WTC11 (cell line): ENCODE results near the gene DFFB. TPM values are rescaled to one million over a fixed set of nuclear protein-coding genes. Genes with fewer than 3 reads are reported as not detected.

Experiments
- ATAC-seq: fragments of 200-7000 bp; cut with Tn5 transposase; 2 replicates; pipeline ENCODE4 v1.10.0; 2021; ENCODE audit warnings: mild to moderate bottlenecking, moderate library complexity
- CTCF ChIA-PET: fragments of 300-600 bp; sonication (Branson Sonifier 250); formaldehyde crosslinking; loops from one replicate; lab custom pipeline; 2021; ENCODE audit warnings: antibody characterized with exemption; lab: Charles Lee
- POLR2A ChIA-PET: fragments of 350-600 bp; sonication (Branson Sonifier 250); formaldehyde crosslinking; loops from one replicate; lab custom pipeline; 2021; ENCODE audit warnings: antibody characterized with exemption; lab: Charles Lee
- DNase-seq: peaks from one replicate; pipeline ENCODE4 v3.0.0; 2021; ENCODE audit warnings: low spot score
- H3K27ac Mint-ChIP-seq: 2 replicates; pipeline ENCODE4 v1.8.0; 2021; ENCODE audit warnings: mixed read lengths
- H3K27me3 Mint-ChIP-seq: 2 replicates; pipeline ENCODE4 v1.8.0; 2021; ENCODE audit warnings: low read depth, mild to moderate bottlenecking, moderate library complexity, mixed read lengths
- H3K36me3 Mint-ChIP-seq: 2 replicates; pipeline ENCODE4 v1.8.0; 2021; ENCODE audit warnings: mixed read lengths
- H3K4me1 Mint-ChIP-seq: 2 replicates; pipeline ENCODE4 v1.8.0; 2022; ENCODE audit warnings: mixed read lengths
- H3K4me3 Mint-ChIP-seq: 2 replicates; pipeline ENCODE4 v1.8.0; 2021; ENCODE audit warnings: mild to moderate bottlenecking, moderate library complexity, mixed read lengths
- H3K9me3 Mint-ChIP-seq: 2 replicates; pipeline ENCODE4 v1.8.0; 2021; ENCODE audit warnings: mixed read lengths
- ATF1 ChIP-seq: sonication (generic); formaldehyde crosslinking; IDR thresholded peaks from 2 replicates; pipeline ENCODE4 v1.8.1; 2023; ENCODE audit warnings: mild to moderate bottlenecking, moderate library complexity, missing genetic modification reagents
- CREB1 ChIP-seq: sonication (generic); formaldehyde crosslinking; IDR thresholded peaks from 2 replicates; pipeline ENCODE4 v1.8.0; 2023; ENCODE audit warnings: mild to moderate bottlenecking, missing genetic modification reagents
- CTCF ChIP-seq: fragments of 200-600 bp; IDR thresholded peaks from 2 replicates; pipeline ENCODE4 v1.8.0; 2022; ENCODE audit warnings: antibody characterized with exemption
- E2F1 ChIP-seq: sonication (generic); formaldehyde crosslinking; IDR thresholded peaks from 2 replicates; pipeline ENCODE4 v1.8.0; 2022; ENCODE audit warnings: mild to moderate bottlenecking, missing genetic modification reagents
- HMGA2 ChIP-seq: fragments of 250-450 bp; sonication (Bioruptor Pico); IDR thresholded peaks from 2 replicates; pipeline ENCODE4 v1.4.0; 2021; ENCODE audit warnings: mild to moderate bottlenecking, moderate library complexity
- PRRX2 ChIP-seq: fragments of 250-450 bp; sonication (Bioruptor Pico); IDR thresholded peaks from 2 replicates; pipeline ENCODE4 v1.8.0; 2021; ENCODE audit warnings: mild to moderate bottlenecking
- SOX15 ChIP-seq: fragments of 250-450 bp; sonication (Bioruptor Pico); IDR thresholded peaks from 2 replicates; pipeline ENCODE4 v1.9.0; 2021; ENCODE audit warnings: mild to moderate bottlenecking
- TEAD1 ChIP-seq: sonication (generic); formaldehyde crosslinking; IDR thresholded peaks from 2 replicates; pipeline ENCODE4 v1.8.0; 2022; ENCODE audit warnings: mild to moderate bottlenecking, missing genetic modification reagents
- TP53 ChIP-seq: sonication (generic); formaldehyde crosslinking; IDR thresholded peaks from 2 replicates; pipeline ENCODE4 v1.8.1; 2023; ENCODE audit warnings: mild to moderate bottlenecking, missing genetic modification reagents
- ZNF121 ChIP-seq: sonication (generic); formaldehyde crosslinking; IDR thresholded peaks from 2 replicates; pipeline ENCODE4 v1.8.0; 2023; ENCODE audit warnings: missing genetic modification reagents
- ZNF138 ChIP-seq: sonication (generic); formaldehyde crosslinking; conservative IDR thresholded peaks from 2 replicates; pipeline ENCODE4 v1.8.1; 2022; ENCODE audit warnings: mild to moderate bottlenecking, moderate library complexity, missing genetic modification reagents
- ZNF532 ChIP-seq: fragments of 250-450 bp; sonication (Bioruptor Pico); IDR thresholded peaks from 2 replicates; pipeline ENCODE4 v1.9.0; 2021; ENCODE audit warnings: mild to moderate bottlenecking, borderline replicate concordance
- total RNA-seq: library from RNA; stranded (reverse); gene quantifications from 3 replicates; pipeline ENCODE4 v1.2.3, GENCODE V29; 2021
- TF ChIP-seq, protein P1 (sequence below): sonication (generic); formaldehyde crosslinking; IDR thresholded peaks from 2 replicates; pipeline ENCODE4 v1.8.1; 2023; ENCODE audit warnings: mild to moderate bottlenecking, missing genetic modification reagents
- TF ChIP-seq, protein P2 (sequence below): sonication (generic); formaldehyde crosslinking; IDR thresholded peaks from 2 replicates; pipeline ENCODE4 v1.8.0; 2023; ENCODE audit warnings: missing genetic modification reagents
- TF ChIP-seq, protein P3 (sequence below): sonication (generic); formaldehyde crosslinking; IDR thresholded peaks from 2 replicates; pipeline ENCODE4 v1.8.0; 2022; ENCODE audit warnings: mild to moderate bottlenecking, missing genetic modification reagents
- TF ChIP-seq, protein P4 (sequence below): sonication (generic); formaldehyde crosslinking; IDR thresholded peaks from 2 replicates; pipeline ENCODE4 v1.8.0; 2022; ENCODE audit warnings: mild to moderate bottlenecking, missing genetic modification reagents

The DFFB gene
- total RNA-seq, 1 experiment from 2014 or later = 9.2 TPM

DNA sequence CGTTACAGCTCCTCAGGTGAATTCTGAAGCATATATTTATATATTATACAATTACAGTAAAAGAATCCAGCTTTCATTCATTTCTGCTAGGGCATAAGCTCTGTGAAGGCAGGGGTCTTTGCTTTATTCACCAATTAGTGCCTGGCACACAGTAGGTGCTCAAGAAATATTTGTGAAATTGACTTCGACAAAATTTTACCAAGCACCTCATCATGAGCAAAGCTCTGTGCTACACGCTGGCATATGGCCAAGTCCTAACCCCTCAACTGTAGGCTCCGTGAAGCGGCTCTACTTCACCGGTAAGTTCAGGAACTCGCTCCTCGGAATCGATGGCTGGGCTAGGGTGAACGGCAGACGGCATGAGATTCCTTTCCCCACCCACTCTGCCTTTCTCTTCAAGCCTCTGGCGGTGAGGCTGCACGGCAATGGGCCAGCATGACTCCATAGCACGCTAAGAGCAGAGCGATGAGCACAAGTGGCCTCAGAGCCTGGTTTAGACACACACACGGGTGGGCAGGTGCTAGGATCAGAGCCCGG is 34.1 kb downstream of the DFFB start:
- ChIA-PET POLR2A (no interaction called here), CTCF (interaction anchor here (0.9 kb wide), 1 partner anchor 8 kb away, joined by 3 read pairs; the partner anchor contains the start of gene C1orf174)
- Mint-ChIP-seq H3K4me3 (no peak overlapping the region), H3K27me3 (no peaks in the 10 kb centered on the region), H3K36me3 (peaks cover 35% of the 10 kb centered on the region), H3K9me3 (no peaks in the 10 kb centered on the region), H3K4me1 (no peaks in the 10 kb centered on the region), H3K27ac (no peak overlapping the region)
- no peak for ATAC-seq
- DNase-seq = no peak
- TF ChIP-seq CREB1 (CRISPR knock-in tag) (no peak), ZNF121 (CRISPR knock-in tag) (no peak), ZNF138 (CRISPR knock-in tag) (no peak), CTCF (no peak), ZNF532 (CRISPR knock-in tag) (no peak)

GRCh38 chr1:3892748-3893147 is 35.5 kb downstream of the DFFB start:
- ATAC-seq = no peak
- H3K36me3 Mint-ChIP-seq = peaks cover 39% of the 10 kb centered on the region

More at GRCh38 chr1:3892748-3893147, 35.5 kb downstream of the DFFB start:
- ChIA-PET POLR2A (no interaction called here), CTCF (no interaction called here)
- no peaks in the 10 kb centered on the region; the same call in 1 of the 2 replicates for H3K4me1 Mint-ChIP-seq
- no peak overlapping the region for H3K27ac Mint-ChIP-seq
- TF ChIP-seq, protein P1, sequence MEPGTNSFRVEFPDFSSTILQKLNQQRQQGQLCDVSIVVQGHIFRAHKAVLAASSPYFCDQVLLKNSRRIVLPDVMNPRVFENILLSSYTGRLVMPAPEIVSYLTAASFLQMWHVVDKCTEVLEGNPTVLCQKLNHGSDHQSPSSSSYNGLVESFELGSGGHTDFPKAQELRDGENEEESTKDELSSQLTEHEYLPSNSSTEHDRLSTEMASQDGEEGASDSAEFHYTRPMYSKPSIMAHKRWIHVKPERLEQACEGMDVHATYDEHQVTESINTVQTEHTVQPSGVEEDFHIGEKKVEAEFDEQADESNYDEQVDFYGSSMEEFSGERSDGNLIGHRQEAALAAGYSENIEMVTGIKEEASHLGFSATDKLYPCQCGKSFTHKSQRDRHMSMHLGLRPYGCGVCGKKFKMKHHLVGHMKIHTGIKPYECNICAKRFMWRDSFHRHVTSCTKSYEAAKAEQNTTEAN (CRISPR knock-in tag) = no peak
- TF ChIP-seq, protein P2, sequence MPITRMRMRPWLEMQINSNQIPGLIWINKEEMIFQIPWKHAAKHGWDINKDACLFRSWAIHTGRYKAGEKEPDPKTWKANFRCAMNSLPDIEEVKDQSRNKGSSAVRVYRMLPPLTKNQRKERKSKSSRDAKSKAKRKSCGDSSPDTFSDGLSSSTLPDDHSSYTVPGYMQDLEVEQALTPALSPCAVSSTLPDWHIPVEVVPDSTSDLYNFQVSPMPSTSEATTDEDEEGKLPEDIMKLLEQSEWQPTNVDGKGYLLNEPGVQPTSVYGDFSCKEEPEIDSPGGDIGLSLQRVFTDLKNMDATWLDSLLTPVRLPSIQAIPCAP (CRISPR knock-in tag) = no peak
- TF ChIP-seq, protein P3, sequence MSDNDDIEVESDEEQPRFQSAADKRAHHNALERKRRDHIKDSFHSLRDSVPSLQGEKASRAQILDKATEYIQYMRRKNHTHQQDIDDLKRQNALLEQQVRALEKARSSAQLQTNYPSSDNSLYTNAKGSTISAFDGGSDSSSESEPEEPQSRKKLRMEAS (CRISPR knock-in tag) = no peak
- TF ChIP-seq, protein P4, sequence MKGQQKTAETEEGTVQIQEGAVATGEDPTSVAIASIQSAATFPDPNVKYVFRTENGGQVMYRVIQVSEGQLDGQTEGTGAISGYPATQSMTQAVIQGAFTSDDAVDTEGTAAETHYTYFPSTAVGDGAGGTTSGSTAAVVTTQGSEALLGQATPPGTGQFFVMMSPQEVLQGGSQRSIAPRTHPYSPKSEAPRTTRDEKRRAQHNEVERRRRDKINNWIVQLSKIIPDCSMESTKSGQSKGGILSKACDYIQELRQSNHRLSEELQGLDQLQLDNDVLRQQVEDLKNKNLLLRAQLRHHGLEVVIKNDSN (CRISPR knock-in tag) = no peak
- no peak for TF ChIP-seq TP53 (CRISPR knock-in tag)
- no peak for TF ChIP-seq ATF1 (CRISPR knock-in tag)
- no peak for TF ChIP-seq SOX15 (CRISPR knock-in tag)
- no peak for TF ChIP-seq PRRX2 (CRISPR knock-in tag)
- TF ChIP-seq E2F1 (CRISPR knock-in tag) = no peak
- TF ChIP-seq TEAD1 (CRISPR knock-in tag) = no peak
- TF ChIP-seq HMGA2 (CRISPR knock-in tag) = no peak
- DNase-seq = no peak
- H3K4me3 Mint-ChIP-seq = no peak overlapping the region
- peaks cover 5% of the 10 kb centered on the region for H3K9me3 Mint-ChIP-seq
- H3K27me3 Mint-ChIP-seq = no peaks in the 10 kb centered on the region
